LHCN-M2 (cell line): ENCODE results near the gene SH3BGR. TPM values are rescaled to one million over a fixed set of nuclear protein-coding genes. Genes with fewer than 3 reads are reported as not detected.

ENCODE experiments used
- DNase-seq: peaks from one replicate; pipeline ENCODE4 v3.0.0-alpha.2; 2012; ENCODE audit warnings: low read depth
- total RNA-seq: library from RNA; depleted of rRNA; stranded (reverse); fragments of >200 nt; gene quantifications from 2 replicates; pipeline ENCODE4 v1.2.3, GENCODE V29; 2014; rRNA removed

SH3BGR gene
- total RNA-seq, 1 experiment from 2014 or later: 4.2 TPM

DNA sequence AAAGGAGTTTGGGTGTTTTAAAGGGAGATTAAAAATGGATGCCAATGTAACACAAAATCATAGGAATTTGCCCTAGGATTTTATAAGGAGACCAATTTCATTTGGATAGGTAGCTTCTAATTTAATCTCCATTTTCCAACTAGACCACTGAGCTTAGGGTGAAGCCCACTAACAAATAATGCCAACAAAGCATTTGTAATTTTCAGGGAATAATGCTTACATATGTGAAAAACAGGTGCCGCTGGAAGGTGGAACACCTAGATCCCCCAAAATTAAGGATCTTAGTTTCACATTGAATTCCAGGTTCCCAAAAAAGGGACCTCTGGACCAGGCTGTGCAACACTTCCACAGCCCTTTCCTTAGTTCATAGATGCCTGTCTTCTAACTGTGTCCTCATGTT, 94.8 kb downstream of the SH3BGR start:
- no peak for DNase-seq

DNA sequence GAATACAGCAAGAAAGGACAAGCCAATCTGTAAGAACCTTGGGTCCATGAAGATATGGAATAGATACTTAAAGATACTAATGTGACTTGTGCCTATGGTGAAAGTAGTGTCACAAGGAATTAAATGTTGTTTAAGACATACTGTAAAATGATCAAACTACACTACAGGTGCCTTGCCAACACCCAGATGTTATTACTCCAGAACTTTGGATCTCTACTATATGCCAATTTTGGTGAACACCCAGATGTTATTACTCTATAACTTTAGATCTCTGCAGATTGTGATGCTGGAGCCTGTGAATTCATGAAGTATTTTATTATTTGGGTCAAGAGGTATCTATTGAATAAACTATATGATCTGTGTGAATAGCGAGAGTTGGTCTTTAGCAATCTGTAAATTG, 101.1 kb downstream of the SH3BGR start:
- DNase-seq: no peak

DNA sequence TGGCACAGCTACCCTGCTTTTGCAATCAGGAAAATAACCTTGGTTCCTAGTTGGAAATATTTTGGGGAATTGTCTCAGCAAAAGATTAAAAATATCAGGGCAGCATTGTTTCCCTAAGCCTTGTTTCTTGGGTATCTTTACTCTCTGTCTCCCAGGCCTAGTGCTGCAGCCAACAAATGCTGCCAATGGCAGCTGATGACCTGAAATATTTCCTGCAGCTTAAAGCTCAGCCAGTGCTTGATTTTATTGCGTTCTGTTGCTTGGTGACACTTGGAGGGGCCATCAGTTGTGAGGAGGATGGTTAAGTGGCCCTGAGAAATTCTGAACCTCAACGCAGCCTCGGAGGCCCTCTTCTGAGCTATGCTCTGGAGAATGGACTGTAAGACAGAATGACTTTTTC, 101.6 kb downstream of the SH3BGR start:
- no peak for DNase-seq

DNA sequence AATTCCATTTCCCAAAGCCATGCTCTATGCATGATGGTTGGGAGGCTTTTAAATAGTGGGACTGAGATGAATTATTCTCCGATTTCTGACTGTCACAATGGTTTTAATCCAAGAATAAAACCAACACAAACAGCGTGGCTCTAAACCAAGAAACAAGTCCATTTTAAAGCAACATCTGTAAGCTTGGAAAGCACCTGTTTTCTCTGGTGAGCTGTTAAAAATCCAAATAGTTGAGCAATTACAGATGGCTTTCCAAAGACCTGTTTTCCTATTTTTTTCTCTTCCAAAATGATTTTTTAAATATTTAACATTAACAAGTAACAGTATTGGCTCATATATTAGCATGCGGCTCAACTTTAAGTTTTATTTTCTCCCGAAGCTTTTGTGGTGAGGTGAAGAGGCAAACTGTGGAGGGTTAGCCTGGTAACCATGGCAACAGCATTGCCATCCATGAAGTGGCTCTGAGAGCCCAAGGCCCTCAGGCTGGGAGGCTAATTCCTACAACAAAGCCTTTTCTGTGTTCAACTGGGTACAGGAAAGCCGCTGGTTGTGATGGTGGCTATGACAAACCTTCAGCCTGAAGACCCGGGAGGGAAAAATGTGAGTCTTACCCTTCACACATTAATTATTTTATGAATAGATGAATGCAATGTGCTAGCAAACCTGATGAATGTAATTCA, 104.3 kb downstream of the SH3BGR start:
- DNase-seq: no peak

DNA sequence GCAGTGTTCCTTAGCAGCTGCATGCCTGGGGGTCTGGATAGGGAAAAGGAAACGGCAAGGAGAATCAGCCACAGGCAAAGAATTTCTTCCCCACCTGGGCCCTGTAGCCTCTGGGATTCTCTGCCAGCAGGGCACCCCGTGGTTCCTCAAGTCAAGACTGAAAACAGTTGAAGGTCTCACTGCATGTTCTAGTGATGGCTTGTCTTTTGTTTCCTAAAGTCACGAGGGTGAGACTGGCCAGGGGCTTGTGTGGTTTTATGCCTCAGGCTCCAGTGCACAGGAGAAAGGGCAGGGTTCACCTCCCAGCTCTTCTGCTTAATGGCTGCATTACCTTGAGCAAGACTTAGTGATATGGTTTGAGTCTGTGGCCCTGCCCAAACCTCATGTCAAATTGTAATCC, 107.7 kb downstream of the SH3BGR start:
- DNase-seq: no peak

DNA sequence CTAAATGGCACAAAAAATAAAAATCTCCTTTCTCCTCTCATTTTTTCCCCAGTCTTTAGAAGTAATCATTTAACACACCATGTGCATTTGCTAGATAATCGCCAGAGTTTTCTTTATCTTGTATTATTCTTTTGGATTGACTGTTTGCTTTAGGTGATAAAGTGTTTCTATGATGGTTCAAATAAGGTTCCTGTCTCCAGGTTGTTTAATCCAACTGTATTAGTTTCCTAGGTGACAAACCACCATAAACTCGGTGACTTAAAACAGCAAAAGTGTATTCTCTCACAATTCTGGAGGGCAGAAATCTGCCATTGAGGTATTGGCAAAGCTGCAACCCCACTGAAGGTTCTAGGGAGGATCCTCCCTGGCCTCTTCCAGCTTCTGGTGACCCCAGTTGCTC, 109.4 kb downstream of the SH3BGR start:
- DNase-seq: no peak

DNA sequence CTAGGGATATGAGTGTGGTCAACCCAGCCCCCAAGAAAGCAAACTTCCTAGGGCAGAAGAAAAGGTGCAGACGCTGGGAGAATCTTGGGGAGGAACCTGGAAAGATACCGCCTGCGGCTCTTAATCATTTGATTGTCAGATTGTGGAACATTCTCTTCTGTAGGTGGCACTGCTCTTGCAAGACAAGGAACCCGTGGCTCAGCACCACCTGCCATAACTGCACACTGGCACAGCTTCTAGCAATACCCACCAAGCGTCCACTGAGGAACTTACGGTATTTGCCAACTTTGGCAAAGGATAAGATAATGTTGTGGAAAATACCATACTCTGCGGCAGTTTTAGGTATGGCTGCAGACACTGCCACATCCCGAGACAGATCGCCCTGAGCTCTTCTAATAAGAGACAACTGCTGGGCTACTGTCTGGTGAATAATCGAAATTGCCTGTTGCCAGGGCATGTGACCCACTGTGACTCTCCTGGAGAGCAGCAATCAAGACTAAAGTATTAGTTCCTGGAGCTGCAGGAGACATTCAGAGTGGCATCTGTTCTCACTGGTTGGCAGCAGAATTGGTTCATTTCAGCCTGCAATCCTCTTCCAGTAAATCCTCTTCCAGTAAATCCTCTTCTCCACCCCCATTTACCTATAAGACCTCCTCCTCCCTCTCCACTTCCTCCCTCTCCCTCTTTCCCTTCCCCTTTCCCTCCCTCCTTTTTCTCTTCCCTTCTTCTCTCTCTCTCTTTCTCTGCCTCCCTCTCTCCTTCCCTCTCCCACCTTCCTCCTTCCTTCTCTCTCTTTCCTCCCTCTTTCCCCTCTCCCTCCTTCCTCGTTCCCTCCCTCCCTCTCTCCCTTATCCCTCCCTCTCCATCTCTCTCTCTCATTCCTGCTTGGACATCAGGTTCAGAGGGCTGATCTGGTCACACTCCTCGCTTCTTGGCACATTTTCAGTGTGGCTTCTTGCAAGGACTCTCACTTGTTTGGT, 111.3 kb downstream of the SH3BGR start:
- no peak for DNase-seq

DNA sequence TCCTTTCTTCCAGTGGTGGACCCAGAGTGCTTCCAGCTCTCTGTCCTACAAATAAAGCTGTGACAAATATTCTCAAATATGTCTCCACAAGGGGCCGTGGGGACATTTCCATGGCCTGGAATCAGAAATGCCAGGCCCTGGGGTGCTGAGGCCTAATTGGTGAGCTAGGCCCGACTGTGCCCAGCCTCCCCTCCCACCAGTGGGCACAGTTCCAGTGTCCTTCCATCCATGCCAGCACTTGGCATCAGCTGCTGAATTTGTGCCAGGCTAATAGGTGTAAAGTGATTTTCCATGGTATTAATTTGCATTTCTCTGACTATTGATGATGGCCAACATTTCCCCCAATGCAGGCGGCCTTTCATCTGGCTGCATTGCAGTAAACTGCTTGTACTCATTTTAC, 112.4 kb downstream of the SH3BGR start:
- no peak for DNase-seq

Other genes starting within 250 kb of the SH3BGR start
- gene BRWD1, start 138.3 kb upstream of the SH3BGR start, total RNA-seq: 20.5 and 23.1 TPM in 2 replicates
- 325 and 326 TPM in 2 replicates for gene HMGN1, start 102.9 kb upstream of the SH3BGR start, total RNA-seq
- 0.58 and 0.98 TPM in 2 replicates for gene LCA5L, start 6.2 kb upstream of the SH3BGR start, total RNA-seq
- gene B3GALT5, start 161.0 kb downstream of the SH3BGR start, total RNA-seq: 1.3 and 1.6 TPM in 2 replicates